Measurements from ENCODE around the gene RAB40C.

The RAB40C gene

GRCh38 chr16:559411-560203 lies 30.3 kb upstream of the RAB40C start:
- DNase-seq: no peak

- no peak for DNase-seq
Measured at GRCh38 chr16:560204-560700, 29.6 kb upstream of the RAB40C start, which contains the start of gene PRR35. TSS of gene PRR35 (plus strand) at chr16:560394. CDS start at chr16:563295, 2,901 bp downstream.

DNA sequence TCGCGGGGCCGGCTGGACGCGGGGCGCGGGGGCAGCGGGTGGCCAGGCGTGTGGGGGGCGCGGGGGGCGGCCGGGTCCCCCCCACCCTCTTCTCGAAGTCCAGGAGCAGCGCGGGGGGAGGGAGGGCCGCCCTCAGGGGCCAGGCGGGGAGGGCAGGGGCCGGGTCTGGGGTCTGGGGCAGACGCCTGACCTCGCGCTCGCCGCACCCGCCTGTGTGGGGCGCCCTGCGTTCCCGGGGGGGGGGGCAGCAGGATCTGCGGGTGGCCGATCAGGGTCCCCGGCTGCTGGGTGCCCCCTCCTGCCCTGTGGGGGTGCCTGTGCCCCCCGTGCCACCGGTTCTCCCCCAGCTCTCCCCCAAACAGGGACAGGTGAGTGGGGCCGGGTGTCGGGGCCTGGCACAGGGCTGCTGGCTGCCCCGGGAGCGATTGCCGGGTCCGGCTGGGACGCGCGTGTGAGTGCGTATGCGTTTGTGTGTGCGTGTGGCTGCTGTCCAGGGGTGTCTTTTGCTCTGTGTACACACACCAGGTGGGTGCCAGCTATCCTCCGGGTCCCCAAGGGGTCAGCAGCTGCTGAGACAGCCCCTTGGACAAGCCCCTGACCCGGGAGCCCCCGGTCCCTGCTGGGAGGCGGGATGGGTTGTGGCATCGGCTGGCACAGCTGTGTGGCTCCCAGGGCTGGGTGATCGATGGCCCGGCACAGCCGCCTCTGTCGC lies 29.0 kb upstream of the RAB40C start:
- no peak for DNase-seq

- DNase-seq: no peak
Measured at GRCh38 chr16:561413-561794, 28.5 kb upstream of the RAB40C start.

DNA sequence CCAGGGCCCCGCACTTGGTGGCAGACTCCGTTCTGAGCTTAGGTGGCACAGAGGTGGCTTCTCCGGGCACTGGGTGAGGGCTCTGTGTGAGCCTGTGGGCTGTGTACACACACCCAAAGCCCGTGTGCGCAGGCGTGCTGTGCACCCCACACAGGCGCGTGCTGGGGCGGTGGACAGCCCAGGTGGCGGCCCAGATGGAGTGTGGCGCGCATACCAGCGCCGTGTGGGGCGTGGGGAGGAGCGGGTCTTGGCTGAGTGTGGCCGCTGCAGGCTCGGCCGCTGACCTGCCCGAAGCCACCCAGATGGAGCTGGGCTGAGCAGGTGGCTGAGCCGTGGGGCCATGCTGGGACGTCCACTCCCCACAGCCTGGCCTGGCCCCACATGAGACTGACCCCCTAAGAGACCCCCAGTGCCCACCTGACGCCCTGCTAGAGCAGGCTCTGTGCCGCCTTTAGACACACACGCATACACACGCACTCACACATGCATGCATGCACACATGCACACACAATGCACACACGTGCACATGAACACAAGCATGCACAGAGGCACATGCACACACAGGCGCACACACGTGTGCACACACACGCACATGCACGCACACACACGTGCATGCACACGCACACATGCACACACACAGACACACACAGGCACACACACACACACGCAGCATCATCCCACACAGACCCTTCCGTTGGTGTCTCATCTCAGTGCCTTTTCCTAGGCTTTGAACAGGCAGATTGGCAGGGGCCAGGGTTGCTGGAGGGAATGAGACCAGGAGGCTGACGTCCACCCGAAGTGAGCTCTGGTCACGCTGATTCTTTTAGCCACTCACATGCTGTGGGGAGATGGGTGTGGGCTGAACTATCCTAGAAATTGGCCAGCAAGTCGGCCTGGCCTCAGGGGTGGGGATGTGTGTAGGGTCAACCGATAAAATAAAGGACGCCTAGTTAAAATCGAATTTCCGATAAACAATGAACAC lies 27.6 kb upstream of the RAB40C start:
- no peak for DNase-seq

- DNase-seq: no peak
Measured at GRCh38 chr16:563072-563644, 26.7 kb upstream of the RAB40C start.

- no peak for DNase-seq
Measured at GRCh38 chr16:564690-565418, 25.0 kb upstream of the RAB40C start.

DNA sequence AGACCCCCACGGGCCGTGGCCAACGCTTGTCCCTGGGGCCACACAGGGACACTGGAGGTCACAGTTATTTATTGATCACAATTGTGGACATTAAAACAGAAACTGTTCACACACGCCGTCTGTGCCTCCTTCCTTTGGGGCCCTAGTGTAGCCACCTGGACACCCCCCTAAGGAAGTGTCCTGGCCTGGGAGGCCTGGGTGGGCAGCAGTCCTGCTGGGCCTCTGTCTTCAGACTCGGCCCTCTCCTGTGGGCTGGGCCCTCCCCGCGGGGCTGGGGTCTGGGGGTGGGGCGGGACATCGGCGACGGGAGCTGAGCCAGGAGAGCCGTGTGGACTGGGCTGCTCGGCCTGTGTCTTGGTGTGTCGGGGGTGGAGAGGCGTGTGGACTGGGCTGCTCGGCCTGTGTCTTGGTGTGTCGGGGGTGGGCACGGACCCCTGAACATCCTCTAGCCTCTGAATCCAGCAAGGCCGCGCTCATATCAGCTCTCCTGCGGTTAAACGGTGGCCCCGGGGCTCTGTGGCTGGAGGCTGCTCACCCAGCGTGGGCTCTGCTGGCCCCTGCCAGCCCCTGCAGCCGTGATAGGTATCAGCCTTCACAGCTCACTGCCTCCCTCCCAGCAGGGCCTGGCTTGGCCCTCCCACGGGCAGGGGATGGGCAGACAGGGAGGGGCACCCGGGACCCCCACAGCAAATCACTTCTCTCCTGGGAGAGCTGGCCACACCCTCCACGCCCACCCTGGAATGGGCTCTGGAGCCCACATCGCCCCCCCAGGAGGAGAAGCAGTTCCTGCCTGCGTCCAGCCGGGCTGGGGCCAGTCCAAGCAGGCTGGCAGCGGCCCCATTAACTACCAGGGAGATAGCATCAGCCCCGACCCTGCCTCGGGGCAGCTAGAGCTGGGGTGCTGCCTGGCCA lies 24.2 kb upstream of the RAB40C start:
- DNase-seq: no peak

DNA sequence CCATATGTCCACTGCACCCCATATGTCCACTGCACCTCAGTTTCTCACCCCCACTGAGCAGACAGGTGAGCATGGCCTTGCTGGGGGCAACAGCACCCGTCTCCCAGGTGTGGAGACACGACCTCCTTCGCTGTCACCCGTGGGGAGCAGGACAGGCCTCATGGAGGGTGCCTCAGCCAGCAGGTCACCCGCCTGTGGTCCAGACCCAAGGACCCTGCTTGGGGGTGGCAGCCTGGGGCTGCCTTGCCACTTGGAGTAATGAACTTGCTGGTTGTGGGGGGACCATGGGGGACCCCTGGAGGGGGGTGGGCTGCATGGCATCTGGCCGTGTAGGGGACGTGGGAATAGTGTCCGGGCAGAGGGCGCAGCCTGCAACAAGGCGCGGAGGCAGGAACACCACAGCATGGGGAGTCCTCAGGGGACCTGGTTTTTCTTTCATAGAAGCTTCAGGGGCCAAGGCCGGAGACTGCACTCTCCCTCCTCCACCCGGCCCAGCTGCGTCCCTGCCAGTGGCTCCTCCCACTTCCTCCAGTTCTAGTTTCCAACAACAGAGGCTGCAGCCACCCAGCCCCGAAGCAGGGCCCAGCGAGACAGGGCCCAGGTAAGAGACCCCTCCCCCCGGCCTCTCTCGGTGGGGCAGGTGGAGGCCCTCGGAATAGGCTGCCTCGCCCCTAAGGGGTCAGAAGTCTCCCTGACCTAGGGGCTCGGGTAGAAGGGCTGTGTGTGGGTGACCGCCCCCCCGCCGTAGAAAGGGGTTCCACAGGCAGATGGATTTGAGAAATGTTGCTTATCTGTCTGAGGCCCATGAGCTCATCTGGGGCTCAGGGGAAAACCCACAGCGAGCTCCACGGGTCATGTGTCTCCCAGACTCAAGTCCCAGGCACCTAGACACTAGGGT lies 23.1 kb upstream of the RAB40C start, which contains the start of gene NHLRC4:
TSS of gene NHLRC4 (plus strand) at position 531 of the 898 bp plus-strand sequence. CDS start 1,043 bp downstream, outside the sequence.
- no peak for DNase-seq

DNA sequence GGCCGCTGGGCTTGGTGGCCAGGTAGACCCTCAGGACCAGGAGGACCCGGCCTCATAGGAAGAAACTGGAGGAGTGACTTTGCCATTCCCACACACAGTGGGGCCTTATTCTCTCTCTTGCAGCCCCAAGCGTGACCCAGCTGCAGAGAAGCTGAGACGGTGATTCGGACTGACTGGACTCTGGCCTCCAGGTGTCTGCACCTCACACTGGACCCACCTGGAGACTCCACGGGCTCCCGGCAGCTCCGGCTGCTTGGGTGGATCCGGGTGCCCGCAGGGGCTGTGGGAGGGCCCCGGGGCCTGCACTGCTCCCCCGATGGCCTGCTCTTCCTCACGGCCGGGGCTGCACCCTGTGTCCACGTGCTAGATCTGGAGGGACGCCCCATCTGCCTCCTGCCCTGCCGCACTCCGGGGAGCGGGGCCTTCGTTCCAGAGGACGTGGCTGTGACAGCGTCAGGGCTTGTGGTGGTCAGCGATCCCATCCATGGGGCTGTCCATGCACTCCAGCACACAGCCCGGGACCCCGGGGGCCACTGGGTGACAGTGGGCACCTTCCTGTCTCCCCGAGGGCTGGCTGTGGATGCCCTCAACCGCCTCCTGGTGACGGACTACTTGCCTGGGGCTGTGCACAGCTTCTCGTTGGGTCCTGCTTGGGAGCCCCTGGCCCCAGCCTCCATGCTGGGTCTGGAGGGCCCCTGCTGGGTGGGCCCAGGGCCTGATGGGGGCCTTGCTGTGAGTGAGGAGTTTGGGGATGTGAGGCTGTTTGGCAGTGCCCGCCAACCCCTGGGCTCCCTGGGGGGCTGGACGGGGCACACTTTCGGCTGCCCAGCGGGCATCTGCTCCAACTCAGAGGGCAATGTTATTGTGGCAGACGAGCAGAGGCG lies 22.3 kb upstream of the RAB40C start:
- DNase-seq: no peak

GRCh38 chr16:568401-569258 lies 21.2 kb upstream of the RAB40C start:
- no peak for DNase-seq

GRCh38 chr16:569445-570254 lies 20.2 kb upstream of the RAB40C start, which contains the start of gene PIGQ:
TSS of gene PIGQ (plus strand) at chr16:569968. CDS start at chr16:574075, 4,107 bp downstream.
- peak; percentile 44 for DNase-seq

GRCh38 chr16:572865-573650 lies 16.8 kb upstream of the RAB40C start:
- no peak for DNase-seq

DNA sequence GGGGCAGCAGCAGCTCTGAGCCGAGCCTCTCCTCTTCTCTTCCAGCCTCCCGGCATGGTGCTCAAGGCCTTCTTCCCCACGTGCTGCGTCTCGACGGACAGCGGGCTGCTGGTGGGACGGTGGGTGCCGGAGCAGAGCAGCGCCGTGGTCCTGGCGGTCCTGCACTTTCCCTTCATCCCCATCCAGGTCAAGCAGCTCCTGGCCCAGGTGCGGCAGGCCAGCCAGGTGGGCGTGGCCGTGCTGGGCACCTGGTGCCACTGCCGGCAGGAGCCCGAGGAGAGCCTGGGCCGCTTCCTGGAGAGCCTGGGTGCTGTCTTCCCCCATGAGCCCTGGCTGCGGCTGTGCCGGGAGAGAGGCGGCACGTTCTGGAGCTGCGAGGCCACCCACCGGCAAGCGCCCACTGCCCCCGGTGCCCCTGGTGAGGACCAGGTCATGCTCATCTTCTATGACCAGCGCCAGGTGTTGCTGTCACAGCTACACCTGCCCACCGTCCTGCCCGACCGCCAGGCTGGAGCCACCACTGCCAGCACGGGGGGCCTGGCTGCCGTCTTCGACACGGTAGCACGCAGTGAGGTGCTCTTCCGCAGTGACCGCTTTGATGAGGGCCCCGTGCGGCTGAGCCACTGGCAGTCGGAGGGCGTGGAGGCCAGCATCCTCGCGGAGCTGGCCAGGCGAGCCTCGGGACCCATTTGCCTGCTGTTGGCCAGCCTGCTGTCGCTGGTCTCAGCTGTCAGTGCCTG lies 15.7 kb upstream of the RAB40C start:
- no peak for DNase-seq
